ENCODE results near the gene TRMO. TPM values are rescaled to one million over a fixed set of nuclear protein-coding genes. Genes with fewer than 3 reads are reported as not detected.

Gene TRMO
- total and polyA plus RNA-seq, 2 of the 8 experiments (the other 6 are each of a cell fraction or from before 2014, with no cell fraction given): 4.6 to 5.6 TPM

- peaks cover 0 to 7% (median 3%) of the 10 kb centered on the region in 4 experiments; a peak in 4 of 7 replicates for H3K27me3 ChIP-seq (replicated peaks in 1 of 4; ENCODE audit: control insufficient read depth in 3 of 4, extremely low read depth in 1 of 4, insufficient read depth in 3 of 4, low read length in 3 of 4)
- no peak for DNase-seq (ENCODE audit: low read depth in 1 of 2, low spot score in 2 of 2)
- TF ChIP-seq KDM4A (IDR thresholded peaks at IDR 0.05; ENCODE audit: low read depth, low read length, severe bottlenecking): no peak
- TF ChIP-seq EGR1 (IDR thresholded peaks at IDR 0.05; ENCODE audit: borderline replicate concordance, low read depth, low read length): no peak
- TF ChIP-seq USF2 (IDR thresholded peaks at IDR 0.05; ENCODE audit: low read length): no peak
- TF ChIP-seq MAFK (IDR thresholded peaks at IDR 0.05; ENCODE audit: low read depth, low read length): no peak
- TF ChIP-seq SP1 (IDR thresholded peaks at IDR 0.05; ENCODE audit: low read depth, low read length): no peak
- TF ChIP-seq GTF2F1 (IDR thresholded peaks at IDR 0.05; ENCODE audit: borderline replicate concordance, low read depth, low read length): no peak
- TF ChIP-seq ZNF274 (IDR thresholded peaks at IDR 0.05; ENCODE audit: borderline replicate concordance, extremely low read depth, low read length): no peak
- no peak for TF ChIP-seq JUND (IDR thresholded peaks at IDR 0.05; ENCODE audit: low read length)
- TF ChIP-seq CREB1 (IDR thresholded peaks at IDR 0.05): no peak
- TF ChIP-seq E2F6 (IDR thresholded peaks at IDR 0.05): no peak
- no peak for TF ChIP-seq PHF8 (conservative IDR thresholded peaks at IDR 0.05; ENCODE audit: low read depth, low read length)
Observed at GRCh38 chr9:97966493-97966892, 44.2 kb upstream of the TRMO start.

More at GRCh38 chr9:97966493-97966892, 44.2 kb upstream of the TRMO start:
- H3K27ac ChIP-seq (ENCODE audit: low read depth, low read length): no peak overlapping the region
- H2AK5ac ChIP-seq (ENCODE audit: low read depth, low read length): no peak overlapping the region
- no peak overlapping the region for H4K8ac ChIP-seq (ENCODE audit: extremely low read depth, insufficient read depth, low read length)
- ChIA-PET CTCF (ENCODE audit: partially characterized antibody) (interaction anchor here (0.7 kb wide), 1 partner anchor 21 kb away, joined by 4 read pairs; no protein-coding TSS in a partner anchor), POLR2A (ENCODE audit: partially characterized antibody) (interaction anchor here (0.6 kb wide), 1 partner anchor 44 kb away, joined by 3 read pairs; the partner anchor contains the start of gene TRMO)
- no peak overlapping the region for H3K18ac ChIP-seq (ENCODE audit: extremely low read depth, low read length)
- no peak for FAIRE-seq
- H2BK120ac ChIP-seq (replicated peaks; ENCODE audit: low read depth, low read length): no peak overlapping the region
- H4K5ac ChIP-seq (ENCODE audit: insufficient read length, low read depth, low read length): no peak overlapping the region
- no peak overlapping the region for H3K23ac ChIP-seq (ENCODE audit: insufficient read length)
- H3K79me2 ChIP-seq (ENCODE audit: control insufficient read depth in 1 of 2, insufficient read depth in 2 of 2, low read length in 2 of 2): no peaks in the 10 kb centered on the region
- H3K4me2 ChIP-seq (ENCODE audit: insufficient read depth in 1 of 2, low read depth in 2 of 2, low read length in 2 of 2): no peak overlapping the region
- H3K4me1 ChIP-seq (replicated peaks in 1 of 4; ENCODE audit: control insufficient read depth in 3 of 4, insufficient read depth in 4 of 4, low read length in 3 of 4): no peaks in the 10 kb centered on the region
- H4K91ac ChIP-seq (replicated peaks; ENCODE audit: insufficient read length, low read length): no peak overlapping the region
- H3K4me3 ChIP-seq (ENCODE audit: extremely low read depth in 1 of 4, insufficient read depth in 2 of 4, low read depth in 3 of 4, low read length in 4 of 4): no peak overlapping the region
- H3K9me3 ChIP-seq (ENCODE audit: insufficient read depth in 2 of 2, low read depth in 1 of 2, low read length in 1 of 2): no peaks in the 10 kb centered on the region
- H4K20me1 ChIP-seq (replicated peaks in 1 of 2; ENCODE audit: control insufficient read depth in 1 of 2, insufficient read depth in 2 of 2, low read length in 2 of 2): no peaks in the 10 kb centered on the region
- no peaks in the 10 kb centered on the region for H3K36me3 ChIP-seq (ENCODE audit: control insufficient read depth in 2 of 4, insufficient read depth in 4 of 4, low read length in 3 of 4)
- H3K9ac ChIP-seq (replicated peaks in 1 of 4; ENCODE audit: extremely low read depth in 1 of 4, low read depth in 3 of 4, low read length in 3 of 4): no peak overlapping the region
- no peak overlapping the region for H3K4ac ChIP-seq (replicated peaks; ENCODE audit: insufficient read length, low read depth, low read length)
- no peak overlapping the region for H2BK15ac ChIP-seq (ENCODE audit: low read length)
- no peak overlapping the region for H3K56ac ChIP-seq (replicated peaks; ENCODE audit: insufficient read length, low read depth, low read length)
- H3K14ac ChIP-seq (ENCODE audit: insufficient read length): no peak overlapping the region
- no peak overlapping the region for H2AFZ ChIP-seq (ENCODE audit: low read length)
- no peak overlapping the region for H2BK5ac ChIP-seq (ENCODE audit: low read depth, low read length)
- H3K79me1 ChIP-seq (ENCODE audit: low read depth, low read length): no peaks in the 10 kb centered on the region
- no peak overlapping the region for H2BK20ac ChIP-seq (ENCODE audit: low read length)
- 29% methylated on average over 1 of the region's 1 CpG; no CpG with 5 or more reads in 1 of the 2 experiments for WGBS, 2 experiments (ENCODE audit: extremely low coverage in 1 of 2, insufficient coverage in 1 of 2, insufficient read length in 1 of 2, insufficient replicate concordance in 2 of 2, low coverage in 1 of 2, low lambda C conversion rate in 2 of 2, missing lambda C conversion rate in 1 of 2)
- no peak overlapping the region for H2BK12ac ChIP-seq (ENCODE audit: low read depth, low read length)
- H3K23me2 ChIP-seq (ENCODE audit: low read depth, low read length): no peaks in the 10 kb centered on the region

All from H1 (cell line).